ENCODE results near the gene PCBP3. TPM values are rescaled to one million over a fixed set of nuclear protein-coding genes. Genes with fewer than 3 reads are reported as not detected.

The PCBP3 gene
- total and polyA plus RNA-seq, 2 of the 8 experiments (the other 6 are each of a cell fraction or from before 2014, with no cell fraction given), result 3.5 to 6.3 TPM

- H3K4me1 ChIP-seq (replicated peaks in 1 of 4; ENCODE audit: control insufficient read depth in 3 of 4, insufficient read depth in 4 of 4, low read length in 3 of 4), result no peaks in the 10 kb centered on the region; a peak in 2 of 7 replicates
- no peak for FAIRE-seq
- ChIA-PET CTCF (ENCODE audit: partially characterized antibody) (no interaction called here), POLR2A (ENCODE audit: partially characterized antibody) (no interaction called here)
- H3K4ac ChIP-seq (replicated peaks; ENCODE audit: insufficient read length, low read depth, low read length), result no peak overlapping the region
- H4K5ac ChIP-seq (ENCODE audit: insufficient read length, low read depth, low read length), result no peak overlapping the region
- WGBS, 2 experiments (ENCODE audit: extremely low coverage in 1 of 2, insufficient coverage in 1 of 2, insufficient read length in 1 of 2, insufficient replicate concordance in 2 of 2, low coverage in 1 of 2, low lambda C conversion rate in 2 of 2, missing lambda C conversion rate in 1 of 2), result 87% methylated on average over 10 of the region's 10 CpGs; no CpG with 5 or more reads in 1 of the 2 experiments
- no peak overlapping the region for H3K56ac ChIP-seq (replicated peaks; ENCODE audit: insufficient read length, low read depth, low read length)
- no peak overlapping the region for H2BK12ac ChIP-seq (ENCODE audit: low read depth, low read length)
- no peak overlapping the region for H2AK5ac ChIP-seq (ENCODE audit: low read depth, low read length)
- H3K14ac ChIP-seq (ENCODE audit: insufficient read length), result no peak overlapping the region
- H2BK15ac ChIP-seq (ENCODE audit: low read length), result no peak overlapping the region
- H2BK20ac ChIP-seq (ENCODE audit: low read length), result no peak overlapping the region
- H3K23me2 ChIP-seq (ENCODE audit: low read depth, low read length), result peaks cover 4% of the 10 kb centered on the region; the same call in 1 of the 2 replicates
- H3K79me1 ChIP-seq (ENCODE audit: low read depth, low read length), result no peaks in the 10 kb centered on the region
- H3K18ac ChIP-seq (ENCODE audit: extremely low read depth, low read length), result no peak overlapping the region
- H3K9me3 ChIP-seq (ENCODE audit: insufficient read depth in 2 of 2, low read depth in 1 of 2, low read length in 1 of 2), result no peaks in the 10 kb centered on the region
- DNase-seq (ENCODE audit: low read depth in 1 of 2, low spot score in 2 of 2), result no peak
- H2AFZ ChIP-seq (ENCODE audit: low read length), result no peak overlapping the region
- H3K9ac ChIP-seq (replicated peaks in 1 of 4; ENCODE audit: extremely low read depth in 1 of 4, low read depth in 3 of 4, low read length in 3 of 4), result no peak overlapping the region
- H3K36me3 ChIP-seq (ENCODE audit: control insufficient read depth in 2 of 4, insufficient read depth in 4 of 4, low read length in 3 of 4), result no peaks in the 10 kb centered on the region
- peaks cover 0 to 4% of the 10 kb centered on the region in 2 experiments for H4K20me1 ChIP-seq (replicated peaks in 1 of 2; ENCODE audit: control insufficient read depth in 1 of 2, insufficient read depth in 2 of 2, low read length in 2 of 2)
- no peaks in the 10 kb centered on the region for H3K79me2 ChIP-seq (ENCODE audit: control insufficient read depth in 1 of 2, insufficient read depth in 2 of 2, low read length in 2 of 2)
- no peak overlapping the region for H3K23ac ChIP-seq (ENCODE audit: insufficient read length)
- H3K4me2 ChIP-seq (ENCODE audit: insufficient read depth in 1 of 2, low read depth in 2 of 2, low read length in 2 of 2), result no peak overlapping the region
- H4K8ac ChIP-seq (ENCODE audit: extremely low read depth, insufficient read depth, low read length), result no peak overlapping the region
- H3K27ac ChIP-seq (ENCODE audit: low read depth, low read length), result no peak overlapping the region
- H3K27me3 ChIP-seq (replicated peaks in 1 of 4; ENCODE audit: control insufficient read depth in 3 of 4, extremely low read depth in 1 of 4, insufficient read depth in 3 of 4, low read length in 3 of 4), result no peaks in the 10 kb centered on the region; a peak in 1 of 7 replicates
- no peak overlapping the region for H4K91ac ChIP-seq (replicated peaks; ENCODE audit: insufficient read length, low read length)
- H3K4me3 ChIP-seq (ENCODE audit: extremely low read depth in 1 of 4, insufficient read depth in 2 of 4, low read depth in 3 of 4, low read length in 4 of 4), result no peak overlapping the region
- no peak overlapping the region for H2BK120ac ChIP-seq (replicated peaks; ENCODE audit: low read depth, low read length)
- no peak overlapping the region for H2BK5ac ChIP-seq (ENCODE audit: low read depth, low read length)
- no peak for TF ChIP-seq SUZ12 (IDR thresholded peaks at IDR 0.05; ENCODE audit: low read length)
- TF ChIP-seq POU5F1 (IDR thresholded peaks at IDR 0.05; ENCODE audit: low read depth, low read length), result no peak
- TF ChIP-seq MAX (IDR thresholded peaks at IDR 0.05), result no peak
- no peak for TF ChIP-seq EZH2 (IDR thresholded peaks at IDR 0.05; ENCODE audit: low read depth, low read length, severe bottlenecking)
- TF ChIP-seq ZNF274 (IDR thresholded peaks at IDR 0.05; ENCODE audit: borderline replicate concordance, extremely low read depth, low read length), result no peak
- TF ChIP-seq TBP (IDR thresholded peaks at IDR 0.05; ENCODE audit: low read depth, low read length), result no peak
- TF ChIP-seq KDM4A (IDR thresholded peaks at IDR 0.05; ENCODE audit: low read depth, low read length, severe bottlenecking), result no peak
- TF ChIP-seq TEAD4 (IDR thresholded peaks at IDR 0.05; ENCODE audit: low read depth, low read length), result no peak
- TF ChIP-seq CHD2 (IDR thresholded peaks at IDR 0.05; ENCODE audit: low read length), result no peak
- no peak for TF ChIP-seq GABPA (IDR thresholded peaks at IDR 0.05; ENCODE audit: borderline replicate concordance, insufficient read depth, low read length)
These were observed 92.6 kb downstream of the PCBP3 start for GRCh38 chr21:45736042-45736689.
